Left ventricle myocardium inferior (tissue), 1 donor: Measurements from ENCODE around the gene HS3ST4. TPM values are rescaled to one million over a fixed set of nuclear protein-coding genes. Genes with fewer than 3 reads are reported as not detected.
A peak's percentile ranks its signal among the peaks of the same experiment; 100 is the strongest.

Experiments
- DNase-seq: peaks from one replicate; pipeline ENCODE4 v3.0.0-alpha.2; 2020
- H3K27ac ChIP-seq: fragments of 200-600 bp; replicated peaks from 2 replicates; pipeline ENCODE4 v1.8.0; 2021
- H3K27me3 ChIP-seq: fragments of 200-600 bp; 2 replicates; pipeline ENCODE4 v1.8.0; 2021; ENCODE audit warnings: low read depth
- H3K36me3 ChIP-seq: fragments of 200-600 bp; 2 replicates; pipeline ENCODE4 v1.8.0; 2021
- H3K4me1 ChIP-seq: fragments of 200-600 bp; 2 replicates; pipeline ENCODE4 v1.8.0; 2021
- H3K4me3 ChIP-seq: fragments of 200-600 bp; 2 replicates; pipeline ENCODE4 v1.8.0; 2021; ENCODE audit warnings: mild to moderate bottlenecking, moderate library complexity
- H3K9me3 ChIP-seq: fragments of 200-600 bp; replicated peaks from 2 replicates; pipeline ENCODE4 v1.8.0; 2021
- CTCF ChIP-seq: fragments of 200-600 bp; IDR thresholded peaks from 2 replicates; pipeline ENCODE4 v1.8.0; 2021; ENCODE audit warnings: antibody characterized with exemption, mild to moderate bottlenecking, borderline replicate concordance
- intact Hi-C: fragments of 100-400 bp; cut with micrococcal nuclease; formaldehyde crosslinking; loops from one replicate; pipeline ENCODE4 v1.11.0; 2022
- long read RNA-seq: library from polyadenylated mRNA; unstranded; transcript quantifications from one replicate; pipeline ENCODE4 v2.0.0, GENCODE V29; 2021
- total RNA-seq: library from RNA; stranded (reverse); fragmentation: NEBNext Ultra II Directional; extraction: Animal tissue kit (Norgen Biotek cat#: 25700); gene quantifications from one replicate; pipeline ENCODE4 v1.2.1, GENCODE V29; 2021
- donor health status: DM: no; HTN: yes; CAD: no; lungs with severe emphysema.

HS3ST4 gene
- total RNA-seq: not detected
- long read RNA-seq: 0 reads

- peaks cover 9% of the 10 kb centered on the region for H3K4me1 ChIP-seq
- intact Hi-C loops: no loop called here
- DNase-seq: no peak
- H3K27me3 ChIP-seq: peaks cover 88% of the 10 kb centered on the region
- no peak for TF ChIP-seq CTCF
- no peak within 1 kb of the TSS for H3K27ac ChIP-seq
- peak within 1 kb of the TSS; percentile 59 for H3K4me3 ChIP-seq
- H3K9me3 ChIP-seq: no peaks in the 10 kb centered on the region
- H3K36me3 ChIP-seq: no peaks in the 10 kb centered on the region
Observed at GRCh38 chr16:25691519-25692091, at the start of gene HS3ST4. HS3ST4 (plus strand) TSS chr16:25691959.

- no peak overlapping the region for H3K4me3 ChIP-seq
- intact Hi-C loops: no loop called here
- DNase-seq: no peak
- H3K27me3 ChIP-seq: peaks cover 7% of the 10 kb centered on the region
- no peak overlapping the region for H3K27ac ChIP-seq
- no peaks in the 10 kb centered on the region for H3K4me1 ChIP-seq
- H3K9me3 ChIP-seq: no peaks in the 10 kb centered on the region
- no peaks in the 10 kb centered on the region for H3K36me3 ChIP-seq
- no peak for TF ChIP-seq CTCF
Observed at GRCh38 chr16:25643633-25644032, 48.1 kb upstream of the HS3ST4 start.

GRCh38 chr16:25656639-25657038 lies 35.1 kb upstream of the HS3ST4 start:
- Histone ChIP-seq H3K9me3 (peaks cover 13% of the 10 kb centered on the region), H3K4me1 (no peaks in the 10 kb centered on the region), H3K36me3 (no peaks in the 10 kb centered on the region), H3K4me3 (no peak overlapping the region), H3K27me3 (no peaks in the 10 kb centered on the region), H3K27ac (no peak overlapping the region)
- DNase-seq: no peak
- TF ChIP-seq CTCF: no peak
- intact Hi-C loops: no loop called here

GRCh38 chr16:25676820-25677219 lies 14.9 kb upstream of the HS3ST4 start:
- H3K36me3 ChIP-seq: no peaks in the 10 kb centered on the region
- intact Hi-C loops: no loop called here
- no peak for DNase-seq
- H3K4me3 ChIP-seq: no peak overlapping the region
- no peak for TF ChIP-seq CTCF
- H3K27me3 ChIP-seq: peaks cover 11% of the 10 kb centered on the region
- no peak overlapping the region for H3K27ac ChIP-seq
- H3K4me1 ChIP-seq: no peaks in the 10 kb centered on the region
- H3K9me3 ChIP-seq: peaks cover 12% of the 10 kb centered on the region

- Histone ChIP-seq H3K4me1 (no peaks in the 10 kb centered on the region), H3K9me3 (no peaks in the 10 kb centered on the region), H3K4me3 (no peak overlapping the region), H3K27ac (no peak overlapping the region), H3K27me3 (peaks cover 13% of the 10 kb centered on the region), H3K36me3 (no peaks in the 10 kb centered on the region)
- intact Hi-C loops: no loop called here
- no peak for DNase-seq
- no peak for TF ChIP-seq CTCF
Observed at GRCh38 chr16:25679511-25679910, 12.2 kb upstream of the HS3ST4 start.
